Stimulated activated naive CD8-positive, alpha-beta T cell treated with anti-CD3 and anti-CD28 coated beads, Interleukin-15, Interleukin-2, amounts not matched to agents 100 ng/mL and 50 ng/mL, for 24 hours (primary cell): Measurements from ENCODE around the gene FRMD4B.

Experiments
- H3K27ac Mint-ChIP-seq: one replicate; pipeline ENCODE4 v1.8.0; 2021; ENCODE audit warnings: mild to moderate bottlenecking, mixed read lengths
- H3K27me3 Mint-ChIP-seq: one replicate; pipeline ENCODE4 v1.8.0; 2021; ENCODE audit warnings: mixed read lengths
- H3K36me3 Mint-ChIP-seq: one replicate; pipeline ENCODE4 v1.8.0; 2021; ENCODE audit warnings: low read depth, mixed read lengths
- H3K4me1 Mint-ChIP-seq: one replicate; pipeline ENCODE4 v1.8.0; 2021; ENCODE audit warnings: low read depth, mixed read lengths
- H3K4me3 Mint-ChIP-seq: one replicate; pipeline ENCODE4 v1.8.0; 2021; ENCODE audit warnings: mild to moderate bottlenecking, mixed read lengths
- H3K9me3 Mint-ChIP-seq: one replicate; pipeline ENCODE4 v1.8.0; 2021; ENCODE audit warnings: mixed read lengths

The FRMD4B gene

GRCh38 chr3:69142797-69143454 lies 243.0 kb downstream of the FRMD4B start:
- Mint-ChIP-seq H3K27me3 (peaks cover 9% of the 10 kb centered on the region), H3K36me3 (no peaks in the 10 kb centered on the region), H3K4me1 (no peaks in the 10 kb centered on the region), H3K4me3 (no peak overlapping the region), H3K9me3 (no peaks in the 10 kb centered on the region), H3K27ac (no peak overlapping the region)

- Mint-ChIP-seq H3K36me3 (no peaks in the 10 kb centered on the region), H3K4me3 (no peak overlapping the region), H3K27ac (no peak overlapping the region), H3K9me3 (no peaks in the 10 kb centered on the region), H3K27me3 (peaks cover 9% of the 10 kb centered on the region), H3K4me1 (no peaks in the 10 kb centered on the region)
Measured at GRCh38 chr3:69142090-69142489, 243.8 kb downstream of the FRMD4B start.

GRCh38 chr3:69141313-69141712 lies 244.6 kb downstream of the FRMD4B start:
- Mint-ChIP-seq H3K27ac (no peak overlapping the region), H3K4me3 (no peak overlapping the region)

GRCh38 chr3:69137412-69137811 lies 248.5 kb downstream of the FRMD4B start:
- H3K27me3 Mint-ChIP-seq, result peaks cover 9% of the 10 kb centered on the region
- no peaks in the 10 kb centered on the region for H3K36me3 Mint-ChIP-seq
- no peak overlapping the region for H3K4me3 Mint-ChIP-seq
- H3K9me3 Mint-ChIP-seq, result no peaks in the 10 kb centered on the region
- H3K4me1 Mint-ChIP-seq, result no peaks in the 10 kb centered on the region
- no peak overlapping the region for H3K27ac Mint-ChIP-seq

More at GRCh38 chr3:69141313-69141712, 244.6 kb downstream of the FRMD4B start:
- peaks cover 9% of the 10 kb centered on the region for H3K27me3 Mint-ChIP-seq
- H3K36me3 Mint-ChIP-seq, result no peaks in the 10 kb centered on the region
- no peaks in the 10 kb centered on the region for H3K9me3 Mint-ChIP-seq
- no peaks in the 10 kb centered on the region for H3K4me1 Mint-ChIP-seq

- H3K4me1 Mint-ChIP-seq, result no peaks in the 10 kb centered on the region
- H3K27me3 Mint-ChIP-seq, result peaks cover 9% of the 10 kb centered on the region
- H3K9me3 Mint-ChIP-seq, result no peaks in the 10 kb centered on the region
- no peak overlapping the region for H3K4me3 Mint-ChIP-seq
- no peaks in the 10 kb centered on the region for H3K36me3 Mint-ChIP-seq
- H3K27ac Mint-ChIP-seq, result no peak overlapping the region
Measured at GRCh38 chr3:69137005-69137404, 248.9 kb downstream of the FRMD4B start.

GRCh38 chr3:69130689-69131088 lies 255.2 kb downstream of the FRMD4B start:
- Mint-ChIP-seq H3K4me1 (no peaks in the 10 kb centered on the region), H3K36me3 (no peaks in the 10 kb centered on the region), H3K27me3 (peaks cover 5% of the 10 kb centered on the region), H3K4me3 (no peak overlapping the region), H3K9me3 (no peaks in the 10 kb centered on the region), H3K27ac (no peak overlapping the region)

GRCh38 chr3:69129531-69129930 lies 256.4 kb downstream of the FRMD4B start:
- H3K27me3 Mint-ChIP-seq, result peaks cover 5% of the 10 kb centered on the region
- no peaks in the 10 kb centered on the region for H3K4me1 Mint-ChIP-seq
- no peak overlapping the region for H3K27ac Mint-ChIP-seq
- no peaks in the 10 kb centered on the region for H3K36me3 Mint-ChIP-seq
- no peak overlapping the region for H3K4me3 Mint-ChIP-seq
- no peaks in the 10 kb centered on the region for H3K9me3 Mint-ChIP-seq

- Mint-ChIP-seq H3K9me3 (no peaks in the 10 kb centered on the region), H3K4me3 (no peak overlapping the region), H3K4me1 (no peaks in the 10 kb centered on the region), H3K36me3 (no peaks in the 10 kb centered on the region), H3K27ac (no peak overlapping the region), H3K27me3 (peaks cover 5% of the 10 kb centered on the region)
Measured at GRCh38 chr3:69128509-69128908, 257.4 kb downstream of the FRMD4B start.

GRCh38 chr3:69126999-69127398 lies 258.9 kb downstream of the FRMD4B start:
- peaks cover 5% of the 10 kb centered on the region for H3K27me3 Mint-ChIP-seq
- no peaks in the 10 kb centered on the region for H3K4me1 Mint-ChIP-seq
- no peak overlapping the region for H3K4me3 Mint-ChIP-seq
- H3K36me3 Mint-ChIP-seq, result no peaks in the 10 kb centered on the region
- H3K27ac Mint-ChIP-seq, result no peak overlapping the region
- H3K9me3 Mint-ChIP-seq, result no peaks in the 10 kb centered on the region

GRCh38 chr3:69126216-69126615 lies 259.7 kb downstream of the FRMD4B start:
- Mint-ChIP-seq H3K4me1 (peaks cover under 1% of the 10 kb centered on the region), H3K36me3 (no peaks in the 10 kb centered on the region), H3K27me3 (peaks cover 5% of the 10 kb centered on the region), H3K4me3 (no peak overlapping the region), H3K27ac (no peak overlapping the region), H3K9me3 (no peaks in the 10 kb centered on the region)

- Mint-ChIP-seq H3K27ac (no peak within 1 kb of the TSS), H3K9me3 (no peaks in the 10 kb centered on the region), H3K27me3 (no peaks in the 10 kb centered on the region), H3K4me1 (peaks cover 3% of the 10 kb centered on the region), H3K4me3 (no peak within 1 kb of the TSS), H3K36me3 (no peaks in the 10 kb centered on the region)
Measured at GRCh38 chr3:69122403-69122802, 263.5 kb downstream of the FRMD4B start, which contains the start of gene LMOD3. LMOD3 (minus strand) TSS chr3:69122595; CDS start chr3:69122386, 209 bp downstream.

GRCh38 chr3:69121950-69122349 lies 263.9 kb downstream of the FRMD4B start:
- Mint-ChIP-seq H3K27me3 (no peaks in the 10 kb centered on the region), H3K27ac (no peak overlapping the region), H3K9me3 (no peaks in the 10 kb centered on the region), H3K36me3 (no peaks in the 10 kb centered on the region), H3K4me1 (peaks cover 3% of the 10 kb centered on the region), H3K4me3 (no peak overlapping the region)

GRCh38 chr3:69121513-69121912 lies 264.4 kb downstream of the FRMD4B start:
- H3K4me3 Mint-ChIP-seq, result no peak overlapping the region
- H3K27me3 Mint-ChIP-seq, result no peaks in the 10 kb centered on the region
- no peaks in the 10 kb centered on the region for H3K9me3 Mint-ChIP-seq
- H3K36me3 Mint-ChIP-seq, result no peaks in the 10 kb centered on the region
- peaks cover 3% of the 10 kb centered on the region for H3K4me1 Mint-ChIP-seq
- H3K27ac Mint-ChIP-seq, result no peak overlapping the region

- H3K27ac Mint-ChIP-seq, result no peak overlapping the region
- H3K9me3 Mint-ChIP-seq, result no peaks in the 10 kb centered on the region
- no peak overlapping the region for H3K4me3 Mint-ChIP-seq
- peaks cover 3% of the 10 kb centered on the region for H3K4me1 Mint-ChIP-seq
- H3K27me3 Mint-ChIP-seq, result no peaks in the 10 kb centered on the region
- H3K36me3 Mint-ChIP-seq, result no peaks in the 10 kb centered on the region
Measured at GRCh38 chr3:69120879-69121464, 264.9 kb downstream of the FRMD4B start.
